GM18858 (cell line): ENCODE measurements around the gene PAX9.

Experiments used
- ATAC-seq: cut with Tn5 transposase; IDR thresholded peaks from one replicate; pipeline ENCODE4 v1.9.1; 2021; ENCODE audit not compliant: unreplicated experiment

Gene PAX9

GRCh38 chr14:36661506-36662257 is at the start of gene PAX9:
PAX9 (plus strand) TSS chr14:36661860; CDS start chr14:36662090, 230 bp downstream.
- no peak for ATAC-seq

GRCh38 chr14:36617824-36618223 is 43.8 kb upstream of the PAX9 start:
- no peak for ATAC-seq

GRCh38 chr14:36618641-36619040 is 43.0 kb upstream of the PAX9 start:
- no peak for ATAC-seq

GRCh38 chr14:36619131-36619530 is 42.5 kb upstream of the PAX9 start:
- no peak for ATAC-seq

GRCh38 chr14:36619853-36620252 is 41.8 kb upstream of the PAX9 start:
- no peak for ATAC-seq

- no peak for ATAC-seq
These were observed 36.6 kb upstream of the PAX9 start for GRCh38 chr14:36625014-36625413.

GRCh38 chr14:36625436-36625835 is 36.2 kb upstream of the PAX9 start:
- no peak for ATAC-seq

- peak; percentile 66 for ATAC-seq
These were observed 35.5 kb upstream of the PAX9 start for GRCh38 chr14:36626151-36626550.

- ATAC-seq = no peak
These were observed 33.7 kb upstream of the PAX9 start for GRCh38 chr14:36627981-36628380.

- ATAC-seq = no peak
These were observed 28.1 kb upstream of the PAX9 start for GRCh38 chr14:36633580-36633979.

GRCh38 chr14:36646664-36647416 is 14.8 kb upstream of the PAX9 start:
- no peak for ATAC-seq

GRCh38 chr14:36647417-36647823 is 14.2 kb upstream of the PAX9 start:
- ATAC-seq = no peak

GRCh38 chr14:36647824-36648753 is 13.6 kb upstream of the PAX9 start:
- ATAC-seq = no peak

GRCh38 chr14:36649872-36650650 is 11.6 kb upstream of the PAX9 start:
- ATAC-seq = no peak

- ATAC-seq = no peak
These were observed 9.0 kb upstream of the PAX9 start for GRCh38 chr14:36652542-36653201.

GRCh38 chr14:36653413-36653812 is 8.2 kb upstream of the PAX9 start:
- no peak for ATAC-seq

GRCh38 chr14:36653962-36654793 is 7.5 kb upstream of the PAX9 start:
- ATAC-seq = no peak

GRCh38 chr14:36654794-36655381 is 6.8 kb upstream of the PAX9 start:
- no peak for ATAC-seq

GRCh38 chr14:36655571-36655962 is 6.1 kb upstream of the PAX9 start:
- no peak for ATAC-seq
